ENCODE results near the gene PARP15.

DNA sequence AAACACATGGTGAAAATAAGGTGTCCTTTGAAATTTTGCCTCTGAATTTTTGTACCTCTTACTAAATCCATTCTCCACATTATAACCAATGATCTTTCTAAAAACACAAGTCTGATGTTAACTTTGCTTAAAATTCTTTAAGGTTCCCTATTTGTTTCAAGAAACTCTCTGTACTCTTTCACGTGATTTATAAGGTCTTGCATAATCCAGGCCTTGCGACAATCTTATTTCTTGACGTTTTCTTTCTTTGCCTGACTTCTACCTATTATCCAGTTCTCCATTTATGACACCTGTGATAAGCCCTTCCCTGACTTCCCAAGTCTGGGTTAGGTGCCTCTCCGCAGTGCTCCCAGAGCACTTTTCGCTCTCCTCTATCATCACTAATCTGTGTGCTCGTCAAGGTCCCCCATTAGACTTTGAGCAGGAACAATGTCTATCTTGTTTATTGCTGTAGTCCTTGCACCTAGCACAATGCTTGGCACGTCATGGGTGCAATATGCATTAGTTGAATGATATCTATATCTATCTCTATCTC, 38.4 kb upstream of the PARP15 start:
- TF ChIP-seq, protein P1, sequence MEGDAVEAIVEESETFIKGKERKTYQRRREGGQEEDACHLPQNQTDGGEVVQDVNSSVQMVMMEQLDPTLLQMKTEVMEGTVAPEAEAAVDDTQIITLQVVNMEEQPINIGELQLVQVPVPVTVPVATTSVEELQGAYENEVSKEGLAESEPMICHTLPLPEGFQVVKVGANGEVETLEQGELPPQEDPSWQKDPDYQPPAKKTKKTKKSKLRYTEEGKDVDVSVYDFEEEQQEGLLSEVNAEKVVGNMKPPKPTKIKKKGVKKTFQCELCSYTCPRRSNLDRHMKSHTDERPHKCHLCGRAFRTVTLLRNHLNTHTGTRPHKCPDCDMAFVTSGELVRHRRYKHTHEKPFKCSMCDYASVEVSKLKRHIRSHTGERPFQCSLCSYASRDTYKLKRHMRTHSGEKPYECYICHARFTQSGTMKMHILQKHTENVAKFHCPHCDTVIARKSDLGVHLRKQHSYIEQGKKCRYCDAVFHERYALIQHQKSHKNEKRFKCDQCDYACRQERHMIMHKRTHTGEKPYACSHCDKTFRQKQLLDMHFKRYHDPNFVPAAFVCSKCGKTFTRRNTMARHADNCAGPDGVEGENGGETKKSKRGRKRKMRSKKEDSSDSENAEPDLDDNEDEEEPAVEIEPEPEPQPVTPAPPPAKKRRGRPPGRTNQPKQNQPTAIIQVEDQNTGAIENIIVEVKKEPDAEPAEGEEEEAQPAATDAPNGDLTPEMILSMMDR (optimal IDR thresholded peaks at IDR 0.05 in 1 of 3, IDR thresholded peaks at IDR 0.05 in 1 of 3, conservative IDR thresholded peaks at IDR 0.05 in 1 of 3; ENCODE audit: extremely low read depth in 1 of 3, insufficient read depth in 2 of 3, low read length in 3 of 3): no peak
- TF ChIP-seq EZH2 (IDR thresholded peaks at IDR 0.05; ENCODE audit: low read length): no peak

Data from keratinocyte (primary cell).